HCT116 (cell line): Measurements from ENCODE around the gene UGGT2.

ENCODE experiments used
- EGR1 ChIP-seq: IDR thresholded peaks from 2 replicates; pipeline ENCODE4 v1.6.1; 2012; ENCODE audit warnings: low read depth
- EZH2 ChIP-seq: fragments of 200-600 bp; sonication (generic); IDR thresholded peaks from 2 replicates; pipeline ENCODE4 v1.6.1; 2017; ENCODE audit warnings: antibody characterized with exemption, mixed run types
- POLR2A ChIP-seq: IDR thresholded peaks from 2 replicates; pipeline ENCODE4 v1.7.0; 2011; ENCODE audit warnings: borderline replicate concordance; ENCODE audit not compliant: insufficient read depth, insufficient read length; ENCODE audit errors: extremely low read depth
- POLR2AphosphoS5 ChIP-seq: IDR thresholded peaks from 2 replicates; pipeline ENCODE4 v1.6.1; 2011; ENCODE audit warnings: mild to moderate bottlenecking, low read depth, low read length, moderate library complexity
- RAD21 ChIP-seq: IDR thresholded peaks from 2 replicates; pipeline ENCODE4 v1.6.1; 2012; ENCODE audit warnings: low read depth, mild to moderate bottlenecking
- SP1 ChIP-seq: IDR thresholded peaks from 2 replicates; pipeline ENCODE4 v1.6.1; 2012; ENCODE audit warnings: low read depth
- ZNF274 ChIP-seq: fragments of 200-500 bp; sonication (Bioruptor generic); IDR thresholded peaks from 2 replicates; pipeline ENCODE4 v1.6.1; 2014; ENCODE audit warnings: mild to moderate bottlenecking, low read depth, low read length, inconsistent platforms
- TF ChIP-seq, protein P1 (sequence below), 3 experiments: fragments of 200-600 bp in 1 of 3; sonication (generic) in 1 of 3; IDR thresholded peaks in 2 of 3; conservative IDR thresholded peaks in 1 of 3; 2 replicates each; pipeline ENCODE4 v1.5.1; 2012 to 2017; ENCODE audit warnings: low read depth in 2 of 3, low read length in 2 of 3, antibody characterized with exemption in 1 of 3, borderline replicate concordance in 1 of 3, control low read depth in 1 of 3, mild to moderate bottlenecking in 1 of 3, mixed read lengths in 1 of 3, mixed run types in 1 of 3, moderate library complexity in 1 of 3; ENCODE audit not compliant: insufficient read depth in 1 of 3

DNA sequence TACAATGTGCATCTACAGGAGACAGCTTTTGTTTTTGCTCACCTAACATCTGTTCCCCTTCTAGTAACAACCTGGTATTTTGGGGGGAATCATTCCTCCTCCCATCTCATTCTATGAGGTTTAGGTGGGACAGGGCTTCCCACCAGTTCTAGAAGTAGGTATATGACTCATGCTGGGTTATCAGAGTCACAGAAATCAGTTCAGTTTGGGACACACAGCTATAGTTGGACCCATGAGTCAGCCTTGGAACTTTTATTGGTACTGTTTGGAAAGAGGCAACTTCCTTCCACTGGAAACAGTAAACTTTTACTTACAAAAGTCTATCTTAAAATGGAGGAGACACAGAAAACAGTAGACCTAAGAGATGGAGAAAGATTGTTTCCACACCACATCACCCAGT lies 190.8 kb downstream of the UGGT2 start:
- TF ChIP-seq, protein P1, sequence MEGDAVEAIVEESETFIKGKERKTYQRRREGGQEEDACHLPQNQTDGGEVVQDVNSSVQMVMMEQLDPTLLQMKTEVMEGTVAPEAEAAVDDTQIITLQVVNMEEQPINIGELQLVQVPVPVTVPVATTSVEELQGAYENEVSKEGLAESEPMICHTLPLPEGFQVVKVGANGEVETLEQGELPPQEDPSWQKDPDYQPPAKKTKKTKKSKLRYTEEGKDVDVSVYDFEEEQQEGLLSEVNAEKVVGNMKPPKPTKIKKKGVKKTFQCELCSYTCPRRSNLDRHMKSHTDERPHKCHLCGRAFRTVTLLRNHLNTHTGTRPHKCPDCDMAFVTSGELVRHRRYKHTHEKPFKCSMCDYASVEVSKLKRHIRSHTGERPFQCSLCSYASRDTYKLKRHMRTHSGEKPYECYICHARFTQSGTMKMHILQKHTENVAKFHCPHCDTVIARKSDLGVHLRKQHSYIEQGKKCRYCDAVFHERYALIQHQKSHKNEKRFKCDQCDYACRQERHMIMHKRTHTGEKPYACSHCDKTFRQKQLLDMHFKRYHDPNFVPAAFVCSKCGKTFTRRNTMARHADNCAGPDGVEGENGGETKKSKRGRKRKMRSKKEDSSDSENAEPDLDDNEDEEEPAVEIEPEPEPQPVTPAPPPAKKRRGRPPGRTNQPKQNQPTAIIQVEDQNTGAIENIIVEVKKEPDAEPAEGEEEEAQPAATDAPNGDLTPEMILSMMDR (IDR thresholded peaks at IDR 0.05 in 2 of 3, conservative IDR thresholded peaks at IDR 0.05 in 1 of 3; ENCODE audit: borderline replicate concordance in 1 of 3, insufficient read depth in 1 of 3, low read depth in 2 of 3, low read length in 2 of 3), result no peak
- TF ChIP-seq SP1 (no peak), RAD21 (no peak), EZH2 (no peak), POLR2AphosphoS5 (no peak), ZNF274 (no peak), EGR1 (no peak), POLR2A (no peak)
